IPS DF 6.9 (cell line): Measurements from ENCODE around the gene WDFY2.

Experiments
- DNase-seq: peaks from one replicate; pipeline ENCODE4 v3.0.0-alpha.2; 2013; ENCODE audit warnings: low read depth, low spot score
- H3K27ac ChIP-seq: one replicate; pipeline ENCODE4 v1.5.1; 2013; ENCODE audit warnings: low read length, control low read depth
- H3K27me3 ChIP-seq: 2 replicates; pipeline ENCODE4 v1.6.1; 2013; ENCODE audit warnings: mild to moderate bottlenecking, low read length; ENCODE audit not compliant: control insufficient read depth, insufficient read depth
- H3K36me3 ChIP-seq: 2 replicates; pipeline ENCODE4 v1.6.1; 2013; ENCODE audit warnings: low read length; ENCODE audit not compliant: control insufficient read depth, insufficient read depth
- H3K4me1 ChIP-seq: 2 replicates; pipeline ENCODE4 v1.6.1; 2013; ENCODE audit warnings: low read length; ENCODE audit not compliant: control insufficient read depth, insufficient read depth
- H3K4me3 ChIP-seq: 2 replicates; pipeline ENCODE4 v1.5.1; 2013; ENCODE audit warnings: mild to moderate bottlenecking, low read length
- H3K9me3 ChIP-seq: 2 replicates; pipeline ENCODE4 v1.6.1; 2013; ENCODE audit warnings: low read length, inconsistent platforms; ENCODE audit not compliant: control insufficient read depth, insufficient read depth
- WGBS: extraction: QIAGEN DNeasy Blood & Tissue Kit; methylation state at CpG from one replicate; pipeline ENCODE4 v1.1.7; 2013; ENCODE audit warnings: mixed read lengths, missing lambda C conversion rate; ENCODE audit not compliant: insufficient read length, insufficient coverage; 5-methylcytosine and 5-hydroxymethylcytosine counted together

WDFY2 gene

GRCh38 chr13:51663973-51664957 is 80.0 kb downstream of the WDFY2 start:
- H3K4me3 ChIP-seq = no peak overlapping the region

GRCh38 chr13:51665456-51665855 is 81.2 kb downstream of the WDFY2 start:
- H3K9me3 ChIP-seq = no peaks in the 10 kb centered on the region
- no peak overlapping the region for H3K4me3 ChIP-seq
- H3K27me3 ChIP-seq = no peaks in the 10 kb centered on the region
- no peaks in the 10 kb centered on the region for H3K36me3 ChIP-seq
- WGBS = no CpG with 5 or more reads among the region's 2 CpGs
- peaks cover 2% of the 10 kb centered on the region; the same call in 1 of the 2 replicates for H3K4me1 ChIP-seq
- no peak for DNase-seq
- no peak overlapping the region for H3K27ac ChIP-seq

More at GRCh38 chr13:51663973-51664957, 80.0 kb downstream of the WDFY2 start:
- no peak for DNase-seq
- Histone ChIP-seq H3K27me3 (no peaks in the 10 kb centered on the region), H3K27ac (no peak overlapping the region), H3K4me1 (peaks cover 2% of the 10 kb centered on the region; the same call in 1 of the 2 replicates), H3K36me3 (no peaks in the 10 kb centered on the region), H3K9me3 (no peaks in the 10 kb centered on the region)
- no CpG with 5 or more reads among the region's 8 CpGs for WGBS

GRCh38 chr13:51666374-51666773 is 82.1 kb downstream of the WDFY2 start:
- no peak overlapping the region for H3K27ac ChIP-seq
- DNase-seq = no peak
- no peaks in the 10 kb centered on the region for H3K27me3 ChIP-seq
- peaks cover 2% of the 10 kb centered on the region; the same call in 1 of the 2 replicates for H3K4me1 ChIP-seq
- WGBS = no CpG with 5 or more reads among the region's 1 CpG
- H3K9me3 ChIP-seq = no peaks in the 10 kb centered on the region
- H3K4me3 ChIP-seq = no peak overlapping the region
- H3K36me3 ChIP-seq = no peaks in the 10 kb centered on the region

- Histone ChIP-seq H3K27me3 (no peaks in the 10 kb centered on the region), H3K4me3 (no peak overlapping the region), H3K27ac (no peak overlapping the region), H3K9me3 (no peaks in the 10 kb centered on the region), H3K4me1 (peaks cover 2% of the 10 kb centered on the region; the same call in 1 of the 2 replicates), H3K36me3 (no peaks in the 10 kb centered on the region)
- no CpG with 5 or more reads among the region's 1 CpG for WGBS
- DNase-seq = no peak
Measured at GRCh38 chr13:51666839-51667238, 82.6 kb downstream of the WDFY2 start.

- H3K9me3 ChIP-seq = no peaks in the 10 kb centered on the region
Measured at GRCh38 chr13:51668580-51669195, 84.4 kb downstream of the WDFY2 start.

GRCh38 chr13:51673165-51673564 is 88.9 kb downstream of the WDFY2 start:
- Histone ChIP-seq H3K36me3 (no peaks in the 10 kb centered on the region), H3K27ac (no peak overlapping the region), H3K4me3 (no peak overlapping the region), H3K4me1 (peaks cover 1% of the 10 kb centered on the region; the same call in 1 of the 2 replicates), H3K9me3 (no peaks in the 10 kb centered on the region), H3K27me3 (no peaks in the 10 kb centered on the region)
- no peak for DNase-seq
- WGBS = no CpG with 5 or more reads among the region's 2 CpGs

More at GRCh38 chr13:51668580-51669195, 84.4 kb downstream of the WDFY2 start:
- Histone ChIP-seq H3K27me3 (no peaks in the 10 kb centered on the region), H3K4me3 (no peak overlapping the region), H3K27ac (no peak overlapping the region), H3K36me3 (no peaks in the 10 kb centered on the region), H3K4me1 (peaks cover 2% of the 10 kb centered on the region; the same call in 1 of the 2 replicates)
- WGBS = no CpG with 5 or more reads among the region's 6 CpGs
- no peak for DNase-seq

GRCh38 chr13:51674276-51674675 is 90.0 kb downstream of the WDFY2 start:
- Histone ChIP-seq H3K27ac (no peak overlapping the region), H3K9me3 (no peaks in the 10 kb centered on the region), H3K36me3 (no peaks in the 10 kb centered on the region), H3K27me3 (no peaks in the 10 kb centered on the region), H3K4me3 (no peak overlapping the region), H3K4me1 (peaks cover 1% of the 10 kb centered on the region; the same call in 1 of the 2 replicates)
- WGBS = no CpG with 5 or more reads among the region's 5 CpGs
- DNase-seq = peak; percentile 13

GRCh38 chr13:51675385-51675784 is 91.1 kb downstream of the WDFY2 start:
- WGBS = no CpG with 5 or more reads among the region's 1 CpG

GRCh38 chr13:51675877-51676276 is 91.6 kb downstream of the WDFY2 start:
- DNase-seq = no peak
- Histone ChIP-seq H3K27me3 (no peaks in the 10 kb centered on the region), H3K36me3 (no peaks in the 10 kb centered on the region), H3K27ac (no peak overlapping the region), H3K9me3 (no peaks in the 10 kb centered on the region), H3K4me1 (peaks cover 1% of the 10 kb centered on the region; the same call in 1 of the 2 replicates), H3K4me3 (no peak overlapping the region)
- WGBS = no CpG with 5 or more reads among the region's 3 CpGs

More at GRCh38 chr13:51675385-51675784, 91.1 kb downstream of the WDFY2 start:
- Histone ChIP-seq H3K27me3 (no peaks in the 10 kb centered on the region), H3K36me3 (no peaks in the 10 kb centered on the region), H3K9me3 (no peaks in the 10 kb centered on the region), H3K4me1 (peaks cover 1% of the 10 kb centered on the region; the same call in 1 of the 2 replicates), H3K27ac (no peak overlapping the region), H3K4me3 (no peak overlapping the region)
- DNase-seq = no peak

GRCh38 chr13:51676739-51677138 is 92.5 kb downstream of the WDFY2 start:
- Histone ChIP-seq H3K36me3 (no peaks in the 10 kb centered on the region), H3K4me3 (no peak overlapping the region), H3K27ac (no peak overlapping the region), H3K4me1 (peaks cover 1% of the 10 kb centered on the region; the same call in 1 of the 2 replicates), H3K27me3 (no peaks in the 10 kb centered on the region), H3K9me3 (no peaks in the 10 kb centered on the region)
- no CpG with 5 or more reads among the region's 3 CpGs for WGBS
- DNase-seq = no peak
